H9 (cell line): ENCODE measurements around the gene CACNA1D. TPM values are rescaled to one million over a fixed set of nuclear protein-coding genes. Genes with fewer than 3 reads are reported as not detected.

Experiments used
- DNase-seq: peaks from one replicate; pipeline ENCODE4 v3.0.0-alpha.2; 2017
- H2AFZ ChIP-seq: one replicate; pipeline ENCODE4 v1.6.1; 2013; ENCODE audit warnings: mild to moderate bottlenecking, low read length, control low read depth, moderate library complexity
- H2AK5ac ChIP-seq: 2 replicates; pipeline ENCODE4 v1.6.1; 2013; ENCODE audit warnings: low read length, control low read depth, mixed read lengths; ENCODE audit not compliant: insufficient read length
- H2BK120ac ChIP-seq: one replicate; pipeline ENCODE4 v1.6.1; 2013; ENCODE audit warnings: low read depth, mild to moderate bottlenecking, low read length, control low read depth, inconsistent platforms; ENCODE audit not compliant: poor library complexity, severe bottlenecking
- H2BK12ac ChIP-seq: 2 replicates; pipeline ENCODE4 v1.6.1; 2013; ENCODE audit warnings: low read length, control low read depth, mixed read lengths, low read depth; ENCODE audit not compliant: insufficient read length
- H2BK15ac ChIP-seq: 2 replicates; pipeline ENCODE4 v1.6.1; 2013; ENCODE audit warnings: low read depth, low read length, control low read depth
- H2BK20ac ChIP-seq: one replicate; pipeline ENCODE4 v1.6.1; 2013; ENCODE audit warnings: low read depth, mild to moderate bottlenecking, low read length, control low read depth, inconsistent platforms; ENCODE audit not compliant: poor library complexity, severe bottlenecking
- H2BK5ac ChIP-seq: 2 replicates; pipeline ENCODE4 v1.6.1; 2013; ENCODE audit warnings: low read length, control low read depth, mixed read lengths; ENCODE audit not compliant: insufficient read length
- H3K14ac ChIP-seq: 2 replicates; pipeline ENCODE4 v1.6.1; 2013; ENCODE audit warnings: low read length, control low read depth; ENCODE audit not compliant: insufficient read depth
- H3K18ac ChIP-seq: 2 replicates; pipeline ENCODE4 v1.6.1; 2013; ENCODE audit warnings: low read depth, mild to moderate bottlenecking, mixed read lengths, low read length, control low read depth; ENCODE audit not compliant: insufficient read length
- H3K23ac ChIP-seq: 2 replicates; pipeline ENCODE4 v1.6.1; 2013; ENCODE audit warnings: low read length, control low read depth, mixed read lengths, low read depth; ENCODE audit not compliant: insufficient read length
- H3K23me2 ChIP-seq: 2 replicates; pipeline ENCODE4 v1.6.1; 2013; ENCODE audit warnings: low read depth, mild to moderate bottlenecking, mixed read lengths, low read length, control low read depth; ENCODE audit not compliant: insufficient read length, poor library complexity, severe bottlenecking
- H3K27ac ChIP-seq: 2 replicates; pipeline ENCODE4 v1.5.1; 2013; ENCODE audit warnings: low read length, control low read depth, mixed read lengths, low read depth; ENCODE audit not compliant: insufficient read length
- H3K27me3 ChIP-seq: 2 replicates; pipeline ENCODE4 v1.6.1; 2013; ENCODE audit warnings: low read length, control low read depth, inconsistent platforms; ENCODE audit not compliant: insufficient read depth
- H3K4ac ChIP-seq: 2 replicates; pipeline ENCODE4 v1.6.1; 2013; ENCODE audit warnings: low read depth, mild to moderate bottlenecking, control low read depth, inconsistent platforms, low read length, moderate library complexity
- H3K4me1 ChIP-seq: 2 replicates; pipeline ENCODE4 v1.6.1; 2013; ENCODE audit warnings: low read length, control low read depth, inconsistent platforms; ENCODE audit not compliant: insufficient read depth
- H3K4me2 ChIP-seq: 2 replicates; pipeline ENCODE4 v1.6.1; 2013; ENCODE audit warnings: low read length, control low read depth, mixed read lengths; ENCODE audit not compliant: insufficient read length, insufficient read depth
- H3K56ac ChIP-seq: 2 replicates; pipeline ENCODE4 v1.6.1; 2013; ENCODE audit warnings: low read depth, mild to moderate bottlenecking, mixed read lengths, low read length, control low read depth; ENCODE audit not compliant: insufficient read length
- H3K79me1 ChIP-seq: 2 replicates; pipeline ENCODE4 v1.6.1; 2013; ENCODE audit warnings: low read depth, mild to moderate bottlenecking, moderate library complexity, low read length, control low read depth, inconsistent platforms; ENCODE audit not compliant: insufficient read depth, poor library complexity, severe bottlenecking
- H3K79me2 ChIP-seq: 2 replicates; pipeline ENCODE4 v1.6.1; 2013; ENCODE audit warnings: low read length, control low read depth, inconsistent platforms; ENCODE audit not compliant: insufficient read depth
- H3K9ac ChIP-seq: 2 replicates; pipeline ENCODE4 v1.6.1; 2013; ENCODE audit warnings: low read length, control low read depth, mixed read lengths; ENCODE audit not compliant: insufficient read length; ENCODE audit errors: extremely low read depth
- H3K9me3 ChIP-seq: one replicate; pipeline ENCODE4 v1.6.1; 2013; ENCODE audit warnings: low read depth, low read length, inconsistent platforms; ENCODE audit not compliant: control insufficient read depth
- H3T11ph ChIP-seq: one replicate; pipeline ENCODE4 v1.6.1; 2013; ENCODE audit warnings: mild to moderate bottlenecking, low read length, control low read depth, inconsistent platforms
- H4K20me1 ChIP-seq: one replicate; pipeline ENCODE4 v1.6.1; 2013; ENCODE audit not compliant: control insufficient read depth, insufficient read length, insufficient read depth
- H4K5ac ChIP-seq: 2 replicates; pipeline ENCODE4 v1.6.1; 2013; ENCODE audit warnings: low read depth, mild to moderate bottlenecking, mixed read lengths, low read length, control low read depth; ENCODE audit not compliant: insufficient read length
- H4K8ac ChIP-seq: replicated peaks from 2 replicates; pipeline ENCODE4 v1.6.1; 2013; ENCODE audit warnings: low read length, control low read depth, mixed read lengths, low read depth; ENCODE audit not compliant: insufficient read length
- H4K91ac ChIP-seq: 2 replicates; pipeline ENCODE4 v1.6.1; 2013; ENCODE audit warnings: low read depth, mild to moderate bottlenecking, moderate library complexity, mixed read lengths, low read length, control low read depth; ENCODE audit not compliant: insufficient read length
- H3K27ac Mint-ChIP-seq, 3 experiments: 2 replicates in 2 of 3; 3 replicates in 1 of 3; pipeline ENCODE4 v1.8.0; 2020 to 2021; ENCODE audit warnings: mixed read lengths in 3 of 3, mild to moderate bottlenecking in 1 of 3, moderate library complexity in 1 of 3
- H3K27me3 Mint-ChIP-seq: 2 replicates; pipeline ENCODE4 v1.8.0; 2021; ENCODE audit warnings: low read depth, mild to moderate bottlenecking, moderate library complexity, mixed read lengths
- H3K36me3 Mint-ChIP-seq, 3 experiments: 2 replicates in 2 of 3; 3 replicates in 1 of 3; pipeline ENCODE4 v1.8.0; 2020 to 2021; ENCODE audit warnings: low read depth in 3 of 3, mixed read lengths in 3 of 3; ENCODE audit not compliant: insufficient read depth in 1 of 3
- H3K4me1 Mint-ChIP-seq, 2 experiments: 2 replicates each; pipeline ENCODE4 v1.8.0; 2020; ENCODE audit warnings: mixed read lengths in 2 of 2
- H3K4me3 Mint-ChIP-seq, 2 experiments: 2 replicates in 1 of 2; 3 replicates in 1 of 2; pipeline ENCODE4 v1.8.0; 2020 to 2021; ENCODE audit warnings: mild to moderate bottlenecking in 2 of 2, mixed read lengths in 2 of 2, moderate library complexity in 1 of 2
- H3K9me3 Mint-ChIP-seq, 2 experiments: 2 replicates in 1 of 2; 3 replicates in 1 of 2; pipeline ENCODE4 v1.8.0; 2020; ENCODE audit warnings: mild to moderate bottlenecking in 2 of 2, mixed read lengths in 2 of 2, moderate library complexity in 1 of 2
- CTCF ChIP-seq: fragments of 200-600 bp; sonication (generic); conservative IDR thresholded peaks from 3 replicates; pipeline ENCODE4 v1.8.0; 2021; ENCODE audit warnings: antibody characterized with exemption, mild to moderate bottlenecking
- WGBS: extraction: QIAGEN DNeasy Blood & Tissue Kit; methylation state at CpG from one replicate; pipeline ENCODE4 v1.1.7; 2013; ENCODE audit warnings: missing lambda C conversion rate, low lambda C conversion rate, mixed read lengths; ENCODE audit not compliant: insufficient read length; ENCODE audit errors: extremely low coverage; 5-methylcytosine and 5-hydroxymethylcytosine counted together
- total RNA-seq: library from RNA; stranded (reverse); gene quantifications from 2 replicates; pipeline ENCODE4 v1.2.1, GENCODE V29; 2021

The CACNA1D gene
- total RNA-seq, 1 experiment from 2014 or later = 3.5 TPM

GRCh38 chr3:53595660-53596059 lies 101.2 kb downstream of the CACNA1D start:
- no peaks in the 10 kb centered on the region for H3K79me2 ChIP-seq
- no peak overlapping the region for H3K18ac ChIP-seq
- H3T11ph ChIP-seq = no peak overlapping the region
- H3K23me2 ChIP-seq = no peaks in the 10 kb centered on the region
- H3K23ac ChIP-seq = no peak overlapping the region
- H4K20me1 ChIP-seq = no peaks in the 10 kb centered on the region
- no peak overlapping the region for H2BK5ac ChIP-seq
- H3K27me3 ChIP-seq = no peaks in the 10 kb centered on the region
- no peak overlapping the region for H2BK12ac ChIP-seq
- no peaks in the 10 kb centered on the region for H3K9me3 ChIP-seq
- DNase-seq = no peak
- no peaks in the 10 kb centered on the region for H3K4me1 ChIP-seq
- H3K4me2 ChIP-seq = no peak overlapping the region
- no peaks in the 10 kb centered on the region for H3K4me1 Mint-ChIP-seq
- no peak overlapping the region for H2AFZ ChIP-seq
- no peak overlapping the region for H2BK15ac ChIP-seq
- H3K27ac Mint-ChIP-seq = no peak overlapping the region
- no peak overlapping the region for H2BK120ac ChIP-seq
- no peak overlapping the region for H4K91ac ChIP-seq
- no peaks in the 10 kb centered on the region for H3K36me3 Mint-ChIP-seq
- no peaks in the 10 kb centered on the region for H3K79me1 ChIP-seq
- H3K4me3 Mint-ChIP-seq = no peak overlapping the region
- no peak for TF ChIP-seq CTCF
- H4K5ac ChIP-seq = no peak overlapping the region
- H3K56ac ChIP-seq = no peak overlapping the region
- H3K14ac ChIP-seq = no peak overlapping the region
- no peak overlapping the region for H3K4ac ChIP-seq
- H2BK20ac ChIP-seq = no peak overlapping the region
- H4K8ac ChIP-seq = no peak overlapping the region
- no peak overlapping the region for H3K27ac ChIP-seq
- no peak overlapping the region for H2AK5ac ChIP-seq
- H3K9me3 Mint-ChIP-seq = 0 out of 5 replicates have a peak, but pooled peaks cover 0 to 3% of the 10 kb centered on the region in 2 experiments
- no peak overlapping the region for H3K9ac ChIP-seq
- WGBS = no CpG with 5 or more reads among the region's 3 CpGs
- no peaks in the 10 kb centered on the region for H3K27me3 Mint-ChIP-seq
